NCI-H460 (cell line): Measurements from ENCODE around the gene PSMD6. TPM values are rescaled to one million over a fixed set of nuclear protein-coding genes. Genes with fewer than 3 reads are reported as not detected.

Experiments used
- DNase-seq: peaks from one replicate; pipeline ENCODE4 v3.0.0-alpha.2; 2016; ENCODE audit warnings: low read depth; ENCODE audit errors: extremely low read depth
- total RNA-seq: library from RNA; depleted of rRNA; stranded (reverse); fragments of >200 nt; shearing (Covaris generic); gene quantifications from 2 replicates; pipeline ENCODE4 v1.2.3, GENCODE V29; 2014

PSMD6 gene
- total RNA-seq, 1 experiment from 2014 or later: 79.8 TPM

DNA sequence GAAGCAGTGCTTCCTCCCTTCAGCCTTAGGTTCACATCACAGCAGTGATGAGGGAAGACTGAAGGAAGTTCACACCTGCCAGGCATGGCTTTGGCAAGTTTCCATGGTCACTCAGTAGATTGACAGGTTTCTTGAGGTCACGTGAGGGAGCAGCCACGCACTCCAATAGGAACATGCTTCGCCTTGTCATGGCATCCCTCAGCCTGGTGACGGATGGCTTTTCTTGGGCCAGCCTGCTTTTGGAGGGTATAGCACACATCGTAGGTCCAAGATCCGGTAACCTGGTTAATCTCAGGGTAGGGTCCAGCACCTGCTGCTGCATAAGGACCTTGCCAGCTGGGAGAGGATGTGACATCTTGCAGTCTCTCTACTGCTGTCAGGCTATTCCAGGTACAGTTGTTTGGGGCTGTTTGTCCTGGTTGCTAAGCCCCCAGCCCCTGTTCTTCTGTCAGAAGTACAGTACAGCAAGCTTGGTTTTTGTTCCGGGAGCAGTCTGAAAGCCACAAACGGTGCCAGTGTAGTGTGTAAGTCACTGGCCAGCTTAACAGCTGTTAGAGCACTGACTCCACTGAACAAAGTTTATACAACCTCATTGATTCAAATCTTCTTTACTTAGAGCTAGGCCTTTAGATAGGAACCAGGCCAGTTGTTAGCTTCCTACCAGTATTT lies 42.3 kb downstream of the PSMD6 start:
- no peak for DNase-seq

DNA sequence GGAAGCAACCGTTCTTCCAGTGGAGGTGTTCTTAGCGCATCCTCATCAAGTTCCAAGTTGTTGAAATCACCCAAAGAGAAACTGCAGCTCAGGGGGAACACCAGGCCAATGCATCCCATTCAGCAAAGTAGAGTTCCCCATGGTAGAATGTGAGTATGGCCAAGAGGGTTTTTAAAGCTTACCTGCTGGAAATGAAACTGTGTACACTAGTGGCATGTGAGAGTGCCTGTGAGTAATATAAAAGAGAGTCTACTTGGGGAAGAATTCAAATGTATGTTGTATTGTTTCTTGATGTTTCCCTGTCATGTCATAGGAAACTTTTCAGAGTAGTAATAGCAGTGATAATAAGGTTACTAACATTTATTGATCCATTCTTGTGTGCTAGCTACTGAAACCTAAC lies 43.3 kb downstream of the PSMD6 start:
- no peak for DNase-seq

DNA sequence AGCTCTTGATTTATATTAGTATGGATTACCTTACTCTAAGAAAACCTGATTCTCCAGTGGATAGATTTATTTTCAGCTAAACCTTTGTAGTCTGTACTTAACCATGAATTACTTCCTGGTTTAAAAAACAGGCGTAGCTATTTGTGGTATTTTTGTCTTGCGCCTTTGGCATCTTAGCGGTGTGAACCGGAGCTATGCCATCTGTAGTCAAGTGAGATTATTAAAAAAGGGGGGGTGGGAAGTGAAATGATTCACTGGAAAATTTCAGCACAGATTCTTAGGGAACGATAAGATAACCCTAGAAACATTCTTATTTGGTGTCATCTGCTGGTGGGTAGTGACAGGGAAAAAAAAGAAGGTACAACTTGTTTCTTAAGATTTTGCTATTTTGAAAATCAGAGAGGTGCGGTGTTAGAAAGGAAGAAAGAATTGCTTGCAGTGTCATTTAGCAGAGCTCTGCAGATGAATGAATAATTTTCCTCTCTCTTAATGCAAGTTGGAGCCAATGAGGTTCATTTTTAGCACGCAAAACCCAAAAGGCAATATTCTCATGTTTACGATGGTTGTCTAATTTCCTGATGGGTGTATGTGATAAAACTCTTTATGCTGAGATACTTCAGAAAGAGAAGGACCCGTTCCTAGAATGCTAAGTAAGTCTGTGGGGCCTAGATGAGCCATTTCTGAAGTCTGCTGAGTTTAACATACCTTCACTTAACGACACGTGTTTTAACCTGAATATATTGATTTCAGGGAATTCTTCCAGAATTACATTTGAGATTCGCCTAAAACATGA lies 44.0 kb downstream of the PSMD6 start:
- no peak for DNase-seq

DNA sequence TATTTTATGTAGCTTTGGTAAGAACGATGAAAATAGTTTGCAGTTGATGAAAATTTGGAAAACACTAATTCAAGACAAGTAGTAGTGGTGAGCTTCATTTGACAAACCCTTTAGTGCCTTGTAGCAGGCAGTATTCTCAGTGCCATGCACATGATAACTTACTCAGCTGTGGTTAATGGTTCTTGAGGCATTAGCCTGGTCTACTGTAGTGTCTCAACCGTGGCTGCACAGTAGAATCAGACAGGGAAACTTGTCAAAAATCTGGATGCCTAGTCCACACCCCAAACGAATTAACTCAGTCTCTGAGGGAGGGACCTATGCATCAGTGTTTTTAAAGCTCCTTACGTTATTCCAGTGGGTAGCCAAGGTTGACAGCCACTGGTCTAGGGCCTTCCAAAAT lies 45.4 kb downstream of the PSMD6 start:
- no peak for DNase-seq

DNA sequence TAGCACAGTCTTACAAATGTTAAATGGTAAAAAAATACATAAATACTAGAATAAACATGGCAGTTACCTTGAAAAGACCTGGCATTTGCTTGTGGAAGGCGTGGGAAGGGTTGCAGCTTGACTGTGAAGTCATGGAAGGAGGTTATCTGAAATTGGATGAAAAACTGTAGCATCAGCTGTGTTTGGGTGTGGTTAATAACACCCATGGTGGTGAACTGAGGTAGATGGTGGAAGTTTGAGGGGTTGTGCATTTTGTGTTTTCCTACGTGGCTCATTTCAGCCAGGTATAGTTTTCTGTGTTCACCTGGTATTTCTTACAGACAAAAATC lies 46.5 kb downstream of the PSMD6 start:
- DNase-seq: no peak

DNA sequence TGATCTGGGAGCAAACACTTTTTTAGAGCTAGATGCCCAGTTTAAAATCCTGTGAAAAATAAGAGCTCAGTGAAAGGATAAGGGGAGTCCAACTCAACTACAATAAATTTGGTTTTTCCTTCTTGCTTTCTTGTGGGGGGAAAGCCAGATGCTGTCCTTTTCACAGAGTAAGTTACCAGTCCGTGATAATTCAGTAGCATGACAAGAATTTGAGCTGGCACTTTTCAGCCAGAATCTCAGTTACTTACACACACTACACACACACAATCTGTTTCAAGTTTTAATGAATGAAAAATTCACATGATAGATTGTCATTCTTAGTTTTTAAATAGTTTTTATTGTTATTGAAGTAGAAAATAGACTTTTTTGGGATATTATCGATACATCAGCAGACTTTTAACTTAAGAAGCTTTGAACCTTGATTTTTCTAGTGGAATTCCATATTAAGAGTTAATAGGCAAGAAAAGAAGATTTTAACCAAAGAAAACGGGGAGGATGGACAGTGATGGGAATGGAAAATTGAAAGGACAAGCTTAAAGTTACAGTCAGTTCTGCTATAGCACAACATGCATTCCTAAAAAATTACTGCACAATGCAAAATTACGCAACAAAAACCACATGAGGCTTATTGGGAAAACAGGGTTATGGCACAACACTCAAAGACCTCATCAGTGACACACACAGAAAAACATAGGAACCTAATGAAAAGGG lies 47.0 kb downstream of the PSMD6 start:
- peak; percentile 46 for DNase-seq

DNA sequence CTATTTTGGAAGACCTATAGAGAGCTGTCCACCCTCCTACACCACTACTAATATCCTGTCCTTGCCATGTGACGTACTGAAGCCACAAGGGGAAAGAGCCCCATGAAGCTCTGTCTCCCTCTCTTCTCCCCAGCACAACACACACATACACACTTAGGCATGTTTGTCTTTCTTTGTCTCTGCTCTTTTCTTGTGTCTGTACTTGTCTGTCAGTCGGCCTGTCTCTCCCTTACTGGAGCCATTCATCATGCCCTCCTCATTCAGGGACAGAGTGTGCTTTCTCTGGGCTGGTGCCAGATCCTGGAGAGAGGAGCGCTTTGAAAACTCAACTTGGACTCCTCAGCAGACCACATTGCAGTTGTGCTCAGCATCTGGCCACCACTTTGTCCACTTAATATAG lies 47.6 kb downstream of the PSMD6 start:
- peak; percentile 13 for DNase-seq

DNA sequence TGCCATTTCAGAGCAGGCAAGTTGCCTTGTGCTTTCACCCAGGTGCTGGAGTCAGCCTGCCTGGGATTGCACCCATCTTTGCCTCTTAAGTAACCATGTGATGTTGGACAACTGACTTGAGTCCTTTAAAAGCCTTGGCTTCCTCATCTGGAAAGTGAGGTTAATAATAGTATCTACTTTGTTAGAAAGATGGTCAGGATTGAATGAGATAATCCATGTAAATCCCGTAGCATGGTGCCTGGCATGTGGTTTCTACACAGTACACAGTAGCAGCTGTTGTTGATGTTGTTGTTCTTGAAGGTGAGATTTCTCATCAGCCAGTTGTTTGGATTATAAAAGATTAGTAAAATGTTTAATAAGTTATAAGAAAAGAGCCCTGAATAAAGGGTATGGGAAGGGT lies 48.8 kb downstream of the PSMD6 start:
- DNase-seq: no peak

DNA sequence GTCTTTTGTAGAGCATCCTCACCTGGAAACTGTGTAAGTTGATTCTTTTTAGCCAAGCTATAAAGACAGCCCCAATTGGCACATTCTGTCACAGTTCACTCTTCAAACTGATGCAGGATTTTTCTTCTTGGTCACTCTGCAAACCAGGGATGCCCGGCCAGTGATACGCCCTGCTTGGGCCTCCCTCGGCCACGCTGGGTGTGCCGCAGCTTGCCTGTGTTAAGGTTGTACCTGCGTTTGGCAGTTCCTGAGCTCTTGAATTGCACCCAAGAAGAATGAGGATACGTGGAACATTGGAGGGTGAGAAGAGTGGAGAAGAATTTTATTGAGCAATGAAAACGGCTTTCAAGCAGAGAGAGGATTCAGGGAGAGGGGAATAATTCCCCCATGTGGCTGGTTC lies 49.9 kb downstream of the PSMD6 start:
- DNase-seq: no peak

DNA sequence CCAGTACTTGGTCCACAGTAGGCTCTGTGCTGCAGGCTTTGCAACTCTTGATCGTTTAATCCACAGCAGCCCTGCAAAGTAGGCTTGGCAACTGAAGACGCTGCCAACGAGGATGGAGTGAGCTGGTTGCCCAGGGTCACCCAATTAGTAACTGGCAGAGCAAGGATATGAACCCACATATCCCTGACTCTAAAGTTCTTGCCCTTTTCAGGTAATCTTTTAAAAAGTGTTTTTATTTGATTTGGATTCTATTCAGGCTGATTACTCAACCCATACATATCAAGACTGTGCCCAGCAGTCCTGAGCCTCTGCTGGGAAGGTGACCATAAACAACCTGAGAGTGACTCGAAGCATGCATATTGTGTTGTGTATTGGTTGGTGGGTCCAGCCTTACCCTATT lies 50.3 kb downstream of the PSMD6 start:
- no peak for DNase-seq

DNA sequence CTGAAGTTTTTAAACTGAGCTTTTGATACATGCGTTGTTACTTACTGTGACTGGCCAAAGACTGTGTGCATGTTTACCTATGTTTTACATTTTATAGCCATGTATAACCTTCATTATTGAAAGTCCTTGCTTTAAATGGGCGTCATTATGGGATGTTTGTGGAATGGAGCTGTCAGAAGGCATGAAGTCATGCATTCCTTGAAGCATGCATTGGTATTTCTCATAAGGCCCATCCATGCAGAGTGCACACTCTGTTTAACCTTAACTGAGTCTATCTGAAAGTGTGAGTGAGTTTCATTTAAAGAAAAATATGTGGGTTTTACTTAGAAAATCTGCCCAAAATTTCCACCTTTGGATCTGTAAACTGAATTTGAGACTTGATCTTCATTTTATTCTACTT lies 51.1 kb downstream of the PSMD6 start:
- DNase-seq: no peak

DNA sequence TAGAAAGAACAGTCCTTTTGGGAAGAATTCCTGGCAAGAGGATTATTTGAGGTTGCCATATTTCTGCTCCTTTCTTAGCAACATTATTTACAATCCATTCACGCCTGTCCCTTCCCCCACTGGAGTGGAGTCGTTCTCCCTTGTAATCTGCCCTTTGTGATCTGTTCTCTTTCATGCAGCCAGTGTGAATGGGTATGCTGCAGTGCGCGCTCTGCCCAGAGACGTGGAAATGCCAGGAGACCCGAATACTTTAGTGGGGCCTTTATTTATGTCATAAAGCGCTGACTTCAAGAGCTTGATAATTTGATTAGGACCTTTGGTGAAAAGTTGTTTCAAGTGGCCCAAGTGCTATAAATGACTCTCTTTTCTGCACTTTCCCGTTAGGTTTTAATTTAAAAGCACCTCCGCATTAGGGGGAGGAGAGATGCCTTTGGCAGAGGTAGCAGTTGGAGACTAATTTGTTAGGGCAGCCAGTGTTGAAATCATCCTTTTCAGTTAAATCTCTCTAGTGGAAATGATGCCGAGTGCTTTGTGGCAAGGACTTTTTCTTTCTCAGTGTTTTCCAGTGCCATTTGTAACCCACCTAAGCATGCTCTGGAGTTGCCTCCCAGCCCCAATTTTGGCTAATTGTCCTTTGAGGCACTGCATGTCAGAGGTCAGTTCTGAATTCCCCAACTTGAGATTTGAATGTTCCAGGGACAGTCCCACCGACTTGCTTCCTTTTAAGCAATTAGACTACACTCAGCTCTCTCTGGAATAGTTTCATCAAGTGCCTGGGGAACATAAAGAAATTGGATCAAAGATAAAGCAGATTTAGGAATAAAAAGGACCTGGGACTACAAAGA lies 52.4 kb downstream of the PSMD6 start:
- DNase-seq: no peak

DNA sequence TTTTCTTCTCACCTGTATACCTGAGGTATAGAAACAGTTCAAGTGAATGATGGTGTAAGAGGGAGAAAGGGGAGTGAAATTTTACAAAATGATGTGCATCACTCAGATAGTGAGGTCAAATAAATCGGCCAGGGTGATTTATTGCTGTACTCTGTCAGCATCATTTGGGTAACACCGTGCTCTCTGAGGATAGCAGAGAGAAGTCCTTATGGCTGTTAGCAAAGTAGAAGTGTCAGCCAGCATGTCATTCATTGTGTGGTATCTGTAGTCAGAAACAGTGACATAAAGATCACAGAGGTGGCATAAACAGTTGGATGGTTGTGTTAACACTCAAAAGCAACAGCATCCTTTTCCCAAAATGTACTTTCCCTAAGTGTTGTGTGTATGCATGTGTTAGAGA lies 53.4 kb downstream of the PSMD6 start:
- no peak for DNase-seq

DNA sequence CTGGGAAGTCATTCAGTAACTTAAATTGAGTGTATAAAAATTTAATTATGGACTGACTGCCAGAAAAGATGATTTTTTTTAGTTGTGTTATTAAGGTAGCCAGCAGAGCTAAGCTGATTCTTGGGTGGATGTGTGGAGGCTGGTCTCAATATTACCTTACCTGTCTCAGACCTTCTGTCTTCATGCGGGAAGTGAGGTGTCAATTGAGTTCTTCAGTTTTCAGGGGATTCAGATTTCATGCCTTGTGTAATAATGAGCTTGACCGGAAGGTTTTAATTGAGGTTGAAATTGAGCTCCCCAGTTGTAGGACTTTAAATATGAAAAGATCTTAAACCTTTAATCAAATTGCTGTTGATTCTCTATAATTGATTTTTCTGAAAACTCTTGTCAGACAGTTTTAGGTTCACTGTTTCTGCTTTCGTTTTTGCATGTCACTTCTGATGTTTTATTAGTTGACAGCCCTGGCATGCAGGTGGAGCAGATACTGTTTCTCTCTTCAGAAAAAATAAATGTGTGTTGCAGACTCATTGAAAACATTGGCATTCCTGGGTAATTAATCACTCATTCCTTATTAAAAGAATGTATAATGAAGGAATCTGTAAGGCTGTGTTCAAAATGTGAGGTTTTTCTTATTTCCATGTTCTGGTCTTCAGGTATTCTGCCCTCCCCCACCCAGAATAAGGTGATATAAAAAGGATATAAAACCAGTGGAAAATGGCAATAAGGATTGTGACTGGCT lies 54.5 kb downstream of the PSMD6 start:
- DNase-seq: no peak

DNA sequence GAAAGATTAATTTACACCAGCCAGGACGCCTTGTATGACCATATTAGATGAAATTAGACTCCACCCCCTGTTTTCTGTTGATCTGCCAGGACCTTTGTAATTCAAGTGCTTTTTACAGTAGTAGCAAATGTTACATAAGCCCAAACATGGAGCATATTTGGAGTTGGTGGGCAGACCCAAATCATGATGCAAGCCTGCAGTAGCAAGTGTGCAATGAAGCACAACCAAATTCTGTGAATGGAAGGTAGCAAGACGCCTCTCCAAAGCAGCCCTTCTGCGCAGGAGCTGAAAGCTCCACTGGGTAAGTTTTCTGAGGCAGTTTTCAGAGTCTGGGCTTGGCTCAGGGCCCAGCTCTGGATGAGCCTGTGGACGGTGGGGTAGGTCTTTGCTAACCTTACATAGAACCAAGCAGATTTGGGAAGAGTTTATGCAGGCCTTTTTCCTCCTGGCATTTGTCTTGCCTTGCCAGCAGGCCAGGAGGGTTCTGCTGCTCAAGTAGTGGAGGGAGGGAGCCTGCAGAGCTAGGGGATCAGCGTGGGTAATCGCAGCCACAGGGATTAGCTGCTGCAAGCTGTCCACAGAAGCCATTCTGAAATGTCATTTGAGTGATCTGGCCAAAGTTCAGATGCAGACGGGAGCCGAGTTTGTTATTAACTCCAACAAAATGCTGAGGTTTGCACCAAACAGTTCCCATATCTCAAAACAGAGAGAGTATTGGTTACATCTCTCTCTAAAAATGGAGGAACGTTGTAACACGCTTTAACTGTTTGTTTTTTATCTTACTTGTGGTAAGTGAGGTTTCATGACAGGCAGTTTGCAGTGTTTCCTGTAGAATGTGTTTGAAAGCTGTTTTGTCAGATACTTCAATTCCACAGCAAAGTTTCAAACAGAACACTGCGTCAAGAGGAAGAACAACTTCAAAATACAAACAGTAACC lies 55.4 kb downstream of the PSMD6 start:
- DNase-seq: no peak

DNA sequence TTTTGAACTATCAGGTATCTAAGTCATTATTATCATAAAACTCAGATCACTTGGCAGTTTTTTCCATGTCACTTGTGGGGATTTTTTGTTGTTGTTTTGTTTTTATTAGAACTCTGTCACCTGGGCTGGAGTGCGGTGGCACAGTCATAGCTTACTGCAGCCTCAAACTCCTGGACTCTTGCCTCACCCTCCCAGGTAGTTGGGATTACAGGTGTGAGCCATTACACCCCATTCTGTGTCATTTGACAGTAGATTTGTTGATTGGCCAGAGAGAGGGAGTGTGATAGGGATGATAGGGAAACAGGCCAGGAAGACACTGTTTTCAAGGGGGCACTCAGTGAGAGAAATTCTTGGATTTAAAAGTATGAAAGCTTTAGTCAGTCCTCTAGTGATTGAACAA lies 56.4 kb downstream of the PSMD6 start:
- no peak for DNase-seq

DNA sequence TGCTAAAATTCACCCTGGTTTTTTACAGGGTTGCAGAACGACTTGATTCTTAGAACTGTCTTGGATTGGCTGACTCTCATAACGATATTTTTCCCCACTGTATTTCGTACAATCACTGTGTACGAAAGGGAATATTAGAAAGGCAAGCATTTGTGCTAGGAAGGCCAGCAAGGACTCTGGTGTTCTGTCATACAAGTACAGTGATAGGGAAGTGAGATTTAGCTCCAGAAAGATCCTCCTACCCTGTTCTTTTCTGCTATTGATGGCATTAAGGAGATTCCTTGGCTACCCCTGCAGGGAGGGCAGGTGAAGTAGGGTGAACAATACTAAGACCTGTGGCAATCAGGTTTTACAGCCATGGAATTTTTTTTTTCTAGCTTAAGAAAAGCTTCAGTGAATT lies 57.3 kb downstream of the PSMD6 start:
- no peak for DNase-seq

DNA sequence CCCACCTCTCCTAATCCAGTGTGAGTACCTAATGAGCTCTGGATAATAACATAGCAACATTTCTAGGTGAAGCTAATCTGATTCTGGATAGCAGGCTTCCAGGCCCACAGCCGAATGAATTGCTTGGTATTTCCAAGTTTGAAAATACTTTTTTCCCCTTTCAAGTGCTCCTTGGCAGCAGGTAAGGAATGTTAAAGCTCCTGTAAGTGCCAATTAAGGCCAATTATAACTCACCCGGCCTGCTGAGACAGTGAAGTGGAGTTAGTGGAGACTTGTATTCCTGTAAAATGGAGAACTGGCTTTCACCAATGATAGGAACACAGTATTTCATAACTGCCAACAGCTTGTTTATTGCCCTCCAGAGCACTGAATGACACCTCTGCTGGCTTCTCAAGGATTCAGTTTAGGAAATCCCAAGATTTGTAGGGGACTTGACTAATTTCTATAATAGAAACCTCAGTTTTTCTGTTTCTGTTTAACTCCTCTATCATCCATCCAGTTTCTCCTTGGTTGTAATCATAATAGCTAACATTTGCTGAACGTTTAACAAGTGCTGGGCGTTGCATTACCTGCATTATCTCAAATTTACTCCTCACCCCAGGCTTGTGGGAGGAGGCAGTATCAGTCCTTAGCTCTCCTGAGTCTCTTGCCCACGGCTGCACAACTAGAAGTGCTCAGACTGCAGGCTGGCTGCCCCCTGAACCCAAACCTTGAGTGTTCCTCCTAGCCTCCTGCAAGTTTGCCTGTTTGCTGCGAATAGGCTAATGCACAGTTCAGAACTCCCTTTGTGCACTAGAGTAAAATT lies 58.4 kb downstream of the PSMD6 start:
- DNase-seq: no peak
